Lower leg skin (tissue), 3 donors: ENCODE measurements around the gene ILKAP.

Source experiments
- POLR2A ChIP-seq, 2 donors: fragments of 450-650 bp; IDR thresholded peaks; one replicate each; pipeline ENCODE4 v1.6.1; 2016 to 2017; ENCODE audit warnings: antibody characterized with exemption in 2 of 2, mild to moderate bottlenecking in 1 of 2, moderate library complexity in 1 of 2
- TF ChIP-seq, protein P1 (sequence below), 3 donors: fragments of 450-650 bp; IDR thresholded peaks; one replicate each; pipeline ENCODE4 v1.5.1; 2016; ENCODE audit warnings: antibody characterized with exemption in 3 of 3, mild to moderate bottlenecking in 3 of 3, moderate library complexity in 2 of 3

- TF ChIP-seq, protein P1, sequence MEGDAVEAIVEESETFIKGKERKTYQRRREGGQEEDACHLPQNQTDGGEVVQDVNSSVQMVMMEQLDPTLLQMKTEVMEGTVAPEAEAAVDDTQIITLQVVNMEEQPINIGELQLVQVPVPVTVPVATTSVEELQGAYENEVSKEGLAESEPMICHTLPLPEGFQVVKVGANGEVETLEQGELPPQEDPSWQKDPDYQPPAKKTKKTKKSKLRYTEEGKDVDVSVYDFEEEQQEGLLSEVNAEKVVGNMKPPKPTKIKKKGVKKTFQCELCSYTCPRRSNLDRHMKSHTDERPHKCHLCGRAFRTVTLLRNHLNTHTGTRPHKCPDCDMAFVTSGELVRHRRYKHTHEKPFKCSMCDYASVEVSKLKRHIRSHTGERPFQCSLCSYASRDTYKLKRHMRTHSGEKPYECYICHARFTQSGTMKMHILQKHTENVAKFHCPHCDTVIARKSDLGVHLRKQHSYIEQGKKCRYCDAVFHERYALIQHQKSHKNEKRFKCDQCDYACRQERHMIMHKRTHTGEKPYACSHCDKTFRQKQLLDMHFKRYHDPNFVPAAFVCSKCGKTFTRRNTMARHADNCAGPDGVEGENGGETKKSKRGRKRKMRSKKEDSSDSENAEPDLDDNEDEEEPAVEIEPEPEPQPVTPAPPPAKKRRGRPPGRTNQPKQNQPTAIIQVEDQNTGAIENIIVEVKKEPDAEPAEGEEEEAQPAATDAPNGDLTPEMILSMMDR (IDR thresholded peaks at IDR 0.05) = no peak
- TF ChIP-seq POLR2A (IDR thresholded peaks at IDR 0.05) = no peak
Observed at GRCh38 chr2:238224356-238225035, 21.0 kb upstream of the ILKAP start.
